ENCODE data around the gene PARP3.
"Not testable (repeated sequence)": the region's sequence is repeated elsewhere in the genome, so short reads cannot be mapped to it uniquely, and the experiment has no call there.

- TF ChIP-seq, protein P1, sequence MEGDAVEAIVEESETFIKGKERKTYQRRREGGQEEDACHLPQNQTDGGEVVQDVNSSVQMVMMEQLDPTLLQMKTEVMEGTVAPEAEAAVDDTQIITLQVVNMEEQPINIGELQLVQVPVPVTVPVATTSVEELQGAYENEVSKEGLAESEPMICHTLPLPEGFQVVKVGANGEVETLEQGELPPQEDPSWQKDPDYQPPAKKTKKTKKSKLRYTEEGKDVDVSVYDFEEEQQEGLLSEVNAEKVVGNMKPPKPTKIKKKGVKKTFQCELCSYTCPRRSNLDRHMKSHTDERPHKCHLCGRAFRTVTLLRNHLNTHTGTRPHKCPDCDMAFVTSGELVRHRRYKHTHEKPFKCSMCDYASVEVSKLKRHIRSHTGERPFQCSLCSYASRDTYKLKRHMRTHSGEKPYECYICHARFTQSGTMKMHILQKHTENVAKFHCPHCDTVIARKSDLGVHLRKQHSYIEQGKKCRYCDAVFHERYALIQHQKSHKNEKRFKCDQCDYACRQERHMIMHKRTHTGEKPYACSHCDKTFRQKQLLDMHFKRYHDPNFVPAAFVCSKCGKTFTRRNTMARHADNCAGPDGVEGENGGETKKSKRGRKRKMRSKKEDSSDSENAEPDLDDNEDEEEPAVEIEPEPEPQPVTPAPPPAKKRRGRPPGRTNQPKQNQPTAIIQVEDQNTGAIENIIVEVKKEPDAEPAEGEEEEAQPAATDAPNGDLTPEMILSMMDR (IDR thresholded peaks at IDR 0.05): not testable (repeated sequence)
- TF ChIP-seq POLR2A (IDR thresholded peaks at IDR 0.05): not testable (repeated sequence)
These were observed 48.4 kb downstream of the PARP3 start for GRCh38 chr3:51990501-51990971.

Data from thyroid gland (tissue), 4 donors.